Bronchial epithelial cell (primary cell): ENCODE measurements around the gene SELPLG. TPM values are rescaled to one million over a fixed set of nuclear protein-coding genes. Genes with fewer than 3 reads are reported as not detected.

Experiments used
- DNase-seq: peaks from one replicate; pipeline ENCODE4 v3.0.0-alpha.2; 2010; ENCODE audit warnings: low read depth
- FAIRE-seq: peaks from 2 replicates; lab custom pipeline; 2011; peaks lifted over from hg19 to GRCh38; lab: Jason Lieb, UNC
- H3K27me3 ChIP-seq: 2 replicates; pipeline ENCODE4 v1.5.1; 2011; ENCODE audit warnings: low read length; ENCODE audit not compliant: control insufficient read depth, insufficient read depth
- H3K36me3 ChIP-seq: 2 replicates; pipeline ENCODE4 v1.5.1; 2011; ENCODE audit warnings: low read length; ENCODE audit not compliant: control insufficient read depth, insufficient read depth
- H3K4me3 ChIP-seq: 2 replicates; pipeline ENCODE4 v1.5.1; 2011; ENCODE audit warnings: mild to moderate bottlenecking, low read depth, low read length, control low read depth
- total RNA-seq: library from RNA; depleted of rRNA; stranded (reverse); fragments of >200 nt; gene quantifications from 2 replicates; pipeline ENCODE4 v1.2.1, GENCODE V29; 2014
- TF ChIP-seq, protein P1 (sequence below): IDR thresholded peaks from 2 replicates; pipeline ENCODE4 v1.5.1; 2011; ENCODE audit warnings: mild to moderate bottlenecking, moderate library complexity, low read length, control low read depth, inconsistent platforms; ENCODE audit not compliant: insufficient read depth, severe bottlenecking

Gene SELPLG
- total RNA-seq, 1 donor from 2014 or later, result under 0.01 TPM

DNA sequence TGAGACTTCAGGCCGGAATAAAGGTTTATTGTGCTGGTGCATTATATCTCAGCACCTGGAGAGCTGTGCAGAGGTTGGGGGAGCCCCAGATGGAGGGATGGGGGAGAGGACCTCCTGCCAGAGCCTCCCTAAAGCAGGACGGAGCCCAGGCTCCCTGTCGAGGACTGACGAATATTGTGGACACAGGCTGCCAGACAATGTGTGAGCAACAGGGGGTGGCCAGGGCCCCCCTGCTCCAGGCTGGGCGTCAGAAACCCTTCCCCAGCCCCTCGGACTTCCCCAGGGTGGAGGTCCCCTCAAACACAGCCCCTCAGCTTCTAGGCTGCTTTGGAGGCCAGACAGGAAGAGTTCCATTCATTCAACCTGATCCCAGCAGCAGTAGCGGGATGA is 43.9 kb downstream of the SELPLG start:
- H3K36me3 ChIP-seq, result no peaks in the 10 kb centered on the region
- no peak overlapping the region for H3K4me3 ChIP-seq
- H3K27me3 ChIP-seq, result peaks cover 4% of the 10 kb centered on the region
- FAIRE-seq (no peak), DNase-seq (no peak)
- TF ChIP-seq, protein P1, sequence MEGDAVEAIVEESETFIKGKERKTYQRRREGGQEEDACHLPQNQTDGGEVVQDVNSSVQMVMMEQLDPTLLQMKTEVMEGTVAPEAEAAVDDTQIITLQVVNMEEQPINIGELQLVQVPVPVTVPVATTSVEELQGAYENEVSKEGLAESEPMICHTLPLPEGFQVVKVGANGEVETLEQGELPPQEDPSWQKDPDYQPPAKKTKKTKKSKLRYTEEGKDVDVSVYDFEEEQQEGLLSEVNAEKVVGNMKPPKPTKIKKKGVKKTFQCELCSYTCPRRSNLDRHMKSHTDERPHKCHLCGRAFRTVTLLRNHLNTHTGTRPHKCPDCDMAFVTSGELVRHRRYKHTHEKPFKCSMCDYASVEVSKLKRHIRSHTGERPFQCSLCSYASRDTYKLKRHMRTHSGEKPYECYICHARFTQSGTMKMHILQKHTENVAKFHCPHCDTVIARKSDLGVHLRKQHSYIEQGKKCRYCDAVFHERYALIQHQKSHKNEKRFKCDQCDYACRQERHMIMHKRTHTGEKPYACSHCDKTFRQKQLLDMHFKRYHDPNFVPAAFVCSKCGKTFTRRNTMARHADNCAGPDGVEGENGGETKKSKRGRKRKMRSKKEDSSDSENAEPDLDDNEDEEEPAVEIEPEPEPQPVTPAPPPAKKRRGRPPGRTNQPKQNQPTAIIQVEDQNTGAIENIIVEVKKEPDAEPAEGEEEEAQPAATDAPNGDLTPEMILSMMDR, result no peak

- TF ChIP-seq, protein P1, result no peak
- no peaks in the 10 kb centered on the region for H3K36me3 ChIP-seq
- H3K27me3 ChIP-seq, result peaks cover 4% of the 10 kb centered on the region
- DNase-seq (no peak), FAIRE-seq (no peak)
- H3K4me3 ChIP-seq, result no peak overlapping the region
Measured at GRCh38 chr12:108589028-108589839, 44.5 kb downstream of the SELPLG start.

DNA sequence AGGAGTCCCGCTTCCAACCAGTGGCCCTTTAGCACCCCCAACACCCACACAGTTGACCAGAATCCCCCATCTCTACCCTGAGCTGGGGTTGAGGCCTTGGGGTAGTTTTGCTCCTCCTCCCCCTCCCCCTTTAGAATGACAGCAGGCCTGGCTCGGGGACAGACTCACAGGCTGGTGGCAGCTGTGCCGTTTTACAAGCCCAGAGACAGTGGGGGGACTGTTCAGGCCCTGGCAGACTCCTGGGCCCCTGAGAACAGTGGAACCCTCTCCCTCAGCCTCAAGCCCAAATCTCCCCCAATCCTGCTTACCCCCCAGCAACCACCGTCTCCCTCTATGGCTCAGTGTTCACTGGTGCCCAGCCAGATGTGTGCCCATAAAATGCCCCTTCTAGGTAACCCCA is 45.9 kb downstream of the SELPLG start:
- peaks cover 4% of the 10 kb centered on the region for H3K27me3 ChIP-seq
- no peak for FAIRE-seq
- TF ChIP-seq, protein P1, result no peak
- H3K4me3 ChIP-seq, result no peak overlapping the region
- H3K36me3 ChIP-seq, result no peaks in the 10 kb centered on the region
- DNase-seq, result no peak

GRCh38 chr12:108586306-108586705 is 47.4 kb downstream of the SELPLG start:
- no peaks in the 10 kb centered on the region for H3K36me3 ChIP-seq
- H3K4me3 ChIP-seq, result no peak overlapping the region
- TF ChIP-seq, protein P1, result no peak
- DNase-seq, result no peak
- no peak for FAIRE-seq
- H3K27me3 ChIP-seq, result peaks cover 4% of the 10 kb centered on the region

DNA sequence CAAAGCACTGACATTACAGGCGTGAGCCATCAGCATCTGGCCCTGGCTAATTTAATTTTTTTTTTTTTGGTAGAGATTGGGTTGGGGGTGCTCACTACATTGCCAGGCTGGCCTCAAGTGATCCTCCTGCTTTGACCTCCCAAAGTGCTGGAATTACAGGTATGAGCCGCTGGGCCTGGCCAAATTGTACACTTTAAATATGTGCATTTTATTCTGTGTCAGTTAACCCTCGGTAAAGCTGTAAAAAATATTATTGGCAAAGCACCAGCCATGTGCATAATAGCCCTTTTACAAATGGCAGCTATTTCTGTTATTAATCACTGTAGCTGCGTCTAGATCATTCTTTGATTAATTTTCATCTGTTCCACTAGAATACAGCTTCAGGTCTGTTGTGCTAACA is 47.8 kb downstream of the SELPLG start:
- FAIRE-seq, result no peak
- Histone ChIP-seq H3K4me3 (no peak overlapping the region), H3K27me3 (peaks cover 4% of the 10 kb centered on the region), H3K36me3 (no peaks in the 10 kb centered on the region)
- no peak for DNase-seq
- TF ChIP-seq, protein P1, result no peak
